ENCODE data around the gene TTC28.

Gene TTC28

GRCh38 chr22:28146401-28147314 lies 533.0 kb downstream of the TTC28 start:
- TF ChIP-seq, protein P1, sequence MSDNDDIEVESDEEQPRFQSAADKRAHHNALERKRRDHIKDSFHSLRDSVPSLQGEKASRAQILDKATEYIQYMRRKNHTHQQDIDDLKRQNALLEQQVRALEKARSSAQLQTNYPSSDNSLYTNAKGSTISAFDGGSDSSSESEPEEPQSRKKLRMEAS (IDR thresholded peaks at IDR 0.05) = no peak
- TF ChIP-seq YY1 (IDR thresholded peaks at IDR 0.05; ENCODE audit: low read depth) (no peak), ZBTB7A (IDR thresholded peaks at IDR 0.05; ENCODE audit: low read depth) (no peak), EP300 (IDR thresholded peaks at IDR 0.05; ENCODE audit: borderline replicate concordance) (no peak), TAF1 (IDR thresholded peaks at IDR 0.05; ENCODE audit: low read depth) (no peak), CREB1 (IDR thresholded peaks at IDR 0.05; ENCODE audit: low read depth) (no peak), EGR1 (IDR thresholded peaks at IDR 0.05) (no peak), CEBPB (IDR thresholded peaks at IDR 0.05) (no peak), TCF12 (IDR thresholded peaks at IDR 0.05; ENCODE audit: low read depth) (no peak), RAD21 (IDR thresholded peaks at IDR 0.05; ENCODE audit: low read depth) (no peak), NFIC (IDR thresholded peaks at IDR 0.05) (no peak), FOXM1 (IDR thresholded peaks at IDR 0.05; ENCODE audit: borderline replicate concordance, low read depth) (no peak), TEAD4 (IDR thresholded peaks at IDR 0.05) (no peak)
- TF ChIP-seq, protein P2, sequence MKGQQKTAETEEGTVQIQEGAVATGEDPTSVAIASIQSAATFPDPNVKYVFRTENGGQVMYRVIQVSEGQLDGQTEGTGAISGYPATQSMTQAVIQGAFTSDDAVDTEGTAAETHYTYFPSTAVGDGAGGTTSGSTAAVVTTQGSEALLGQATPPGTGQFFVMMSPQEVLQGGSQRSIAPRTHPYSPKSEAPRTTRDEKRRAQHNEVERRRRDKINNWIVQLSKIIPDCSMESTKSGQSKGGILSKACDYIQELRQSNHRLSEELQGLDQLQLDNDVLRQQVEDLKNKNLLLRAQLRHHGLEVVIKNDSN (IDR thresholded peaks at IDR 0.05) = no peak

DNA sequence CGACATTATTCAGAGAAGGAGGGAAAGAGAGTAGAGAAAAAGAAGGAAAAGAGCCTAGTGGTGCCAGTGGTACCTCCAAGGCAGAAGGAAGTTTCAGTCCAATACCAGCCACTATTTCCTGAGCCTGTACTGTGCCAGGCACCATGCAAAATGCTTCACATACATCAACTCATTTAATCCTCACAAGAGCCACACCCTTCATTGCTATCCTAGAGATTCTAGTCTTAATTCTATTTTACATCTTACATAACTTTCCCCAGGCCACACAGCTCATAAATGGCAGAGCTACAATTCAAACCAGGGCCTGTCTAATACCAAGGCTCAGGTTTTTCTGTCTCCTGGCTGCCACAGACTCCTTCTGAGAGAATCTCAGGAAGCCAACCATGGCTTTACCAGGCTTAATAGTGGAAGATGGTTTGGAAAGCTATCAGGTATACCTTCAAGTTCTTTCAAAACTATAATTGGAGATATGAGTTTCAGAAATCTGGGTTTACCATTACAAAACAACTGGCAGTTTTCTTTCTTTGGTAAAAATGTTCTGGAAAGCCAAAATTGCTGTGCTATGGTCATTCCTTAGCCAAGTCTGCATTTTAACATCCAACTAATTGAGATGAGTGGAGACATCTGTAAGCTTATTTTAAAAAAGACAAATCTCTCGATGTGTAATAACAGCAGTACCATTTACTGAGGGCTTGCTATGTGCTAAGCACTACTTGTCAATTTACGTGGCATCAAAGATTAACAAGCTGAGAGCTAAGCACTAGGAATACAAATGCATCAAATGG lies 535.5 kb downstream of the TTC28 start:
- TF ChIP-seq REST (IDR thresholded peaks at IDR 0.05; ENCODE audit: low read depth) = no peak
- no peak for TF ChIP-seq ZBTB7A (IDR thresholded peaks at IDR 0.05; ENCODE audit: low read depth)
- TF ChIP-seq, protein P2 (IDR thresholded peaks at IDR 0.05) = no peak
- TF ChIP-seq CREB1 (IDR thresholded peaks at IDR 0.05; ENCODE audit: low read depth) = no peak
- TF ChIP-seq YY1 (IDR thresholded peaks at IDR 0.05; ENCODE audit: low read depth) = no peak
- TF ChIP-seq NFIC (IDR thresholded peaks at IDR 0.05) = no peak
- TF ChIP-seq FOXM1 (IDR thresholded peaks at IDR 0.05; ENCODE audit: borderline replicate concordance, low read depth) = no peak
- TF ChIP-seq TCF12 (IDR thresholded peaks at IDR 0.05; ENCODE audit: low read depth) = no peak
- no peak for TF ChIP-seq EP300 (IDR thresholded peaks at IDR 0.05; ENCODE audit: borderline replicate concordance)
- TF ChIP-seq, protein P1 (IDR thresholded peaks at IDR 0.05) = no peak

DNA sequence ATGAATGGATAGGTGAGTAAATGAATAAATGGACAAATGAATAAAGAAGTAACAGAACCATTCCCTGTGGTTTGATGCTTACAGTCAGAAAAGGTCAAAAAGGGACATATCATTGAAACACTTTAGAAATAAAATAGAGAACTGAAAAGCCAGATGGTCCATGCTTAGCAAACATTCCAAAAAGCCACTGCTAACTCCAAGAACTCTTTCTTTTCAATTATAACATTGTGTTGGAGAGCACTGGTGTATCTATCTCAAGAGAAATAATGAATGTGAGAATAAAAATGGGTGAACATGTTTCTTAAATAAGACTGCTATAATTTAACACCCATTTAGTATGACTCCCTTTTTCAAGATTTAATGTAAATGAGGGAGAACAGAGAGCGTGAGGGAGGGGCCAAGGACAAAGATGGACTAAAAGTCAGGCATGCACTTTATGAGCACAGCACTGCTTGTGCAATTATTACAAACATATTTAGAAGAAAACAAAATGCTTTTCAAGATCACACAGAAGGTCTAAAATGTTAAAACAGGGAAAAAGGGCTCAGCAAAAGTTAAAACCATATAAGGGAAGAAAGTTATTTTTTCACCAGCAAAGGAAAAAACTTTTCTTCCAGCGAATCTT lies 536.3 kb downstream of the TTC28 start:
- TF ChIP-seq CEBPB (IDR thresholded peaks at IDR 0.05) (no peak), EGR1 (IDR thresholded peaks at IDR 0.05) (no peak), REST (IDR thresholded peaks at IDR 0.05; ENCODE audit: low read depth) (no peak), FOXM1 (IDR thresholded peaks at IDR 0.05; ENCODE audit: borderline replicate concordance, low read depth) (no peak), TEAD4 (IDR thresholded peaks at IDR 0.05) (no peak)

GRCh38 chr22:28142361-28142961 lies 537.2 kb downstream of the TTC28 start:
- TF ChIP-seq CEBPB (IDR thresholded peaks at IDR 0.05) (peak; percentile 17; the same call in 1 of the 2 replicates), TEAD4 (IDR thresholded peaks at IDR 0.05) (peak; percentile 58), ZBTB7A (IDR thresholded peaks at IDR 0.05; ENCODE audit: low read depth) (no peak)

GRCh38 chr22:28141614-28142013 lies 538.0 kb downstream of the TTC28 start:
- TF ChIP-seq, protein P2 (IDR thresholded peaks at IDR 0.05) = no peak
- TF ChIP-seq RAD21 (IDR thresholded peaks at IDR 0.05; ENCODE audit: low read depth) (no peak), ZBTB7A (IDR thresholded peaks at IDR 0.05; ENCODE audit: low read depth) (no peak), CEBPB (IDR thresholded peaks at IDR 0.05) (no peak), FOXM1 (IDR thresholded peaks at IDR 0.05; ENCODE audit: borderline replicate concordance, low read depth) (no peak), NFIC (IDR thresholded peaks at IDR 0.05) (no peak), TAF1 (IDR thresholded peaks at IDR 0.05; ENCODE audit: low read depth) (no peak), EGR1 (IDR thresholded peaks at IDR 0.05) (no peak)
- TF ChIP-seq, protein P1 (IDR thresholded peaks at IDR 0.05) = no peak
